D721Med (cell line): ENCODE results near the gene TACC3.
"Not testable (repeated sequence)": the region's sequence is repeated elsewhere in the genome, so short reads cannot be mapped to it uniquely, and the experiment has no call there.

Experiments used
- DNase-seq: peaks from one replicate; pipeline ENCODE4 v3.0.0; 2011; ENCODE audit warnings: low spot score; ENCODE audit not compliant: insufficient read length
- FAIRE-seq: peaks from 2 replicates; lab custom pipeline; 2011; peaks lifted over from hg19 to GRCh38; lab: Jason Lieb, UNC
- TF ChIP-seq, protein P1 (sequence below): IDR thresholded peaks from 2 replicates; pipeline ENCODE4 v1.5.1; 2012; ENCODE audit warnings: mild to moderate bottlenecking, control low read depth; ENCODE audit not compliant: insufficient read depth; ENCODE audit errors: missing control alignments

The TACC3 gene

DNA sequence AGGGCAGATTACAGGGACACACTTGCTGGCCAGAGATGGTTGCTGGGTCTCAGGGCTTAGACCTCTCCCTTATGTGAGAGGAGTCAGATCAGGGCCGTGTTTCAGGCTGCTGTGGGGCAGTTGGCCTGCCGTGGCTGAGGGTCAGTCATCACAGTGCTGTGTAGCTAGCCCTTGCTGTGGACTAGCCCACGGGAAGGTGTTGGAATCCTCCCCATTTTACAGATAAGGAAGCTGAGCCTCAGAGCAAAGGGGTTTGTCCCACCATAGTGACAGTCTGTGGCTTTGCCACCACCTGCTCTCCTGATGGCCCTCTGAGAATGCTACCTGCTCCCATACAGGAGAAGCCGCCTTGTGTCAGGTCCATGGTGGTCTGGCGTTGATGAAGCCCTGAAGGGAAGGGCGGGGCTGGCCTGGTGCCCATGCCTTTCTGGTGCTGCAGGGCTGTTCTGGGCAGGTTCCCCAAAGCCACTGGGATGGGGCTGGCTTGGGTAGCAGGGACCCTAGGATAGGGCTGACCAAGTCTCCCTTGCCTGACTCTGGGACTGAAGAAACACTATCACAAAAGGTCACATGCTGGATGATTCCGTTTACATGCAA is 34.8 kb upstream of the TACC3 start:
- FAIRE-seq (no peak), DNase-seq (no peak)
- TF ChIP-seq, protein P1, sequence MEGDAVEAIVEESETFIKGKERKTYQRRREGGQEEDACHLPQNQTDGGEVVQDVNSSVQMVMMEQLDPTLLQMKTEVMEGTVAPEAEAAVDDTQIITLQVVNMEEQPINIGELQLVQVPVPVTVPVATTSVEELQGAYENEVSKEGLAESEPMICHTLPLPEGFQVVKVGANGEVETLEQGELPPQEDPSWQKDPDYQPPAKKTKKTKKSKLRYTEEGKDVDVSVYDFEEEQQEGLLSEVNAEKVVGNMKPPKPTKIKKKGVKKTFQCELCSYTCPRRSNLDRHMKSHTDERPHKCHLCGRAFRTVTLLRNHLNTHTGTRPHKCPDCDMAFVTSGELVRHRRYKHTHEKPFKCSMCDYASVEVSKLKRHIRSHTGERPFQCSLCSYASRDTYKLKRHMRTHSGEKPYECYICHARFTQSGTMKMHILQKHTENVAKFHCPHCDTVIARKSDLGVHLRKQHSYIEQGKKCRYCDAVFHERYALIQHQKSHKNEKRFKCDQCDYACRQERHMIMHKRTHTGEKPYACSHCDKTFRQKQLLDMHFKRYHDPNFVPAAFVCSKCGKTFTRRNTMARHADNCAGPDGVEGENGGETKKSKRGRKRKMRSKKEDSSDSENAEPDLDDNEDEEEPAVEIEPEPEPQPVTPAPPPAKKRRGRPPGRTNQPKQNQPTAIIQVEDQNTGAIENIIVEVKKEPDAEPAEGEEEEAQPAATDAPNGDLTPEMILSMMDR: no peak

DNA sequence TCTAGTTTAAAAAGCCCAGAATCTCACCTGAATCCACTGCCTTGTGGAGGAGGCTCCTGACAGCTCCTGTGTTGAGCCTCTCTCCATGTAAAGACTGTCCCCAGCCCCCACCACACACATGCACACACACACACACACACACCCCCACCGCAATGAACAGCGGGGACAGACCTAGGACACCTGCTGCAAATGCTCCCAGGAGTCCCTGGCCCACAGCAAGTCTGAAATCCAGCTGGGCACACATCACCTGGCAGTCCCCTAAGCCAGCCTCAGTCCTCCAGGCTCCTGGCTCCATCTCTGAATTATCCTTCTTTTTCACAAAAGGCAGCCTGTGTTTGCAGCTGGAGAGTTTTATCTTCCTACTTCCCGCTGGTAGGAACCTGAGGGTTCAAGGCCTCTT is 30.6 kb upstream of the TACC3 start:
- DNase-seq (no peak), FAIRE-seq (no peak)
- TF ChIP-seq, protein P1: no peak

DNA sequence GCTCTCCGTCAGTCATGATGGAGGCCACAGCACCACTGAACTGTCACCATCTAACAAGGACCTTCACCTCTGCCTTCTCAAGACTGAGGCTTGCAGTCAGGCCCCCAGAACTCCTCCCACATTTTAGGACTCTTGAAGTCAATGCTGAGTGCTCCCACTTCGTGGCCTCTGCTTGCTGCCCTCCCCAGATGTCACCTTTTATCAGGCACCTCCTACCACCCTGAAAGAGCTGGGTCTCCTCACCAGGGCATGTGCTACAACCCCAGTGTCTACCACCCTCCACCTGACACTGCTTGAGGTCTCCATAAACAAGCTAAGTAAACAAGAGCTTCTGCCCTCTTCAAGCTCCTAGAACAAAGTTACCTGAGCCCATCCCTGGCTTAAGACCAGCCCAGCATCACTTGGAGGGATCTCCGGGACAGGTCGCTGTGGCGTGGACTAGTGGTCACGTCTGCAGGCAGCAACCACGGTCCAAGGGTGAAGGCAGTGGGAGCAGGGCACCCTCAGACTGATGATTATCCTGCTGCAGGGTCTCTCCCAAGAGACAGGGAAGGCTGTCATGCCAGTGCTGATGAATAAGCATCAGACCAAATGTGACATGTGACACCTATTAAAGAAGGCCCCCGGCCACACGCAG is 29.5 kb upstream of the TACC3 start:
- TF ChIP-seq, protein P1: no peak
- DNase-seq: no peak

DNA sequence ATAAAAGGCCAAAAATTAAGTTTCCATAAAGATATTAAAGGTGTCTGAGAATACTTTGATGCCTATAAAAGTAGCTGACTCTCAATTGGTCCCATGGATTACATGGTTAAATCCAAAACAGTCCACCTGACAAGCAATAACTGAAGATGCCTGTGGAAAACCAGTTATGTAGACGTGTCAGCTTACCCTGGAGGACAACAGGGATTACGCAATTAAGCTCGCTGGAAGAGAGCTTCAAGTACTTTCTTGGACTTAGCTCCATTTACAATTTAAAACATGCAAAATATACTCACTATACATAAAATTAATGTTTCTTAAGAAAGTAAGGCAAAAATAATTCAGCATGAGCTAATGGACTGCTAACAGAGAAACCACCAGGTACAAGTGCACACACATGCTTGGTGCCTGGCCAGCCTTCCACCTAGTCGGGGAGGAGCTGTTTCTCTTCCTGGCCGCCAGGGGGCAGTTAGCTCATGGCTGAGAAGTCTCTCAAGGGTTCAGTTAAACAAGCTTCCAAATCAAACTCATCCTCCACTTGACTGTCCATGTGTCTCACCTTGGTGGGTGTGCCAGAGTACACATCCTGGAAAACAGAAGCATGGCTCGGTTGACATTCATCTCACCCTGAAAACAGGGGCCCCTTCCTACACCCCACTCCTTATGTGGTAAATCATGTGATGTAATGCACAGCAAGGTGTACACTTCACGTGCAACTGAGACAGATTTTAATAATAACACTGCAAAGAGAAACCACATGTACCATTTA is 28.0 kb upstream of the TACC3 start:
- DNase-seq (no peak), FAIRE-seq (no peak)

More for the DNA sequence above, 29.5 kb upstream of the TACC3 start:
- no peak for FAIRE-seq

DNA sequence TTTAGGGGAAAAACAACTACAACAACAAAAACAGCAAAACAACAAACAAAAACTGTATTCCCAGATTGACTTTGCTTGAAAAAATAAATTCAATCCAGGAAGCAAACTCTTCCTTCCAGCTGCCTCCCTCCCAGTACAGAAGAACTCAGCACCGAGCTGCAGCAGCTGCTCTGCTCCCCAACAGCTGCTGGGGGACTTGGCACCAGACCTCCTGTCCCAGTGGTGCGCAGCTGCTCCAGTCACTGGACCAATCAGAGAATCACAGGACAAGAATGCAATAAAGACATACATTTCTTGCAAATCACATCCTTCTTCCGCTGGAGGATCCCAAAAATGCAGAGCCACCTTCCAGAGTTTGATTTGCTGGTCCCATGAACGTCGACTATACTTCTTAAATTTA is 25.4 kb upstream of the TACC3 start:
- TF ChIP-seq, protein P1: no peak
- DNase-seq: no peak
- FAIRE-seq: no peak

More for the DNA sequence above, 28.0 kb upstream of the TACC3 start:
- TF ChIP-seq, protein P1: peak; percentile 93

DNA sequence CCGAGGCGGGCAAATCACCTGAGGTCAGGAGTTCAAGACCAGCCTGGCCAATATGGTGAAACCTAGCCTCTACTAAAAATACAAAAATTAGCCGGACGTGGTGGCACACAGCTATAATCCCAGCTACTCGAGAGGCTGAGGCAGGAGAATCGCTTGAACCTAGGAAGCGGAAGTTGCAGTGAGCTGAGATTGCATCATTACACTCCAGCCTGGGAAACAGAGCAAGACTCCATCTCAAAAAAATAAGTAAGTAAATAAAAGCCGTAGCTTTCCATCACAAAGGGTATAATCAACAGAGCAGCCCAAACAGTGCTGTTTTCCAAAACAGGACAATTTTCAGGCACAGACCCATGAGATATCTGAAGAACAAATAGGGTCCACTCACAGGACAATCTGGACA is 19.6 kb upstream of the TACC3 start:
- not testable (repeated sequence) for DNase-seq, FAIRE-seq

DNA sequence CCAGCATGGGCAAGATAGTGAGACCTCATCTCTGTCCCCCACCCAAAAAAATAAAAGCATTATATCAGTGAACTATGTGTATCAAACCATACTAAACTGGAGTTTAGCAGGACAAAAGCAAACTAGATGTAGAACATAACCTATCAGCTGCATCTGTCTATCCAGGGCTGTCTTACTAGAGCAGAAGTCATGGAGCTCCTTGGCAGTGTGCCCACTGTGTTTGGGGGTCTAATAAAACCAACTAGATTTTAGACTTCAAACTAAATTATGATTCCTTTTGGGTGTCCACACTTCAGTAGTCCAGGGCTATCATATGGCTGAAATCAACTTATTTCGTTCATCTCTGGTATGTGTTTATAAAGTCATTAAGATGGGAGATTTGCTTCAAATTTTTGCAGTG is 17.5 kb upstream of the TACC3 start:
- no peak for FAIRE-seq
- TF ChIP-seq, protein P1: no peak
- no peak for DNase-seq
